ENCODE data around the gene RASGRF2.
"Not testable (repeated sequence)": the region's sequence is repeated elsewhere in the genome, so short reads cannot be mapped to it uniquely, and the experiment has no call there.

RASGRF2 gene

GRCh38 chr5:81010336-81011169 lies 50.4 kb downstream of the RASGRF2 start:
- H3K27ac Mint-ChIP-seq = no peak overlapping the region
- H3K4me3 Mint-ChIP-seq = no peak overlapping the region
- H3K36me3 Mint-ChIP-seq (ENCODE audit: low read depth) = peaks cover 1% of the 10 kb centered on the region
- H3K27me3 Mint-ChIP-seq (ENCODE audit: low read depth) = no peaks in the 10 kb centered on the region
- H3K9me3 Mint-ChIP-seq = no peaks in the 10 kb centered on the region
- peaks cover 32% of the 10 kb centered on the region for H3K4me1 Mint-ChIP-seq (ENCODE audit: low read depth)

DNA sequence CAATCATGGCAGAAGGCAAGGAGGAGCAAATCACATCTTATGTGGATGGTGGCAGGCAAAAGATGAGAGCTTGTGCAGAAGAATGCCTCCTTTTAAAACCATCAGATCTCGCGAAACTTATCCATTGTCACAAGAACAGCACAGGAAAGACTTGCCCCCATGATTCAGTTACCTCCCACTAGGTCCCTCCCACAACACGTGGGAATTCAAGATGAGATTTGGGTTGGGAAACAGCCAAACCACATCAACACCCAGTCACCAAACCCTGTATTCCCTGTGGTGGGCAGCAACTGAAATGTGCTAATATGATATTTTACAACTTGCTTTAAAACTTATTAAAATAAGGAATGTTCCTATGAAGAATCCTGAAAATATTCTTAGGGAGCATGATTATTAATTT lies 54.2 kb downstream of the RASGRF2 start:
- Mint-ChIP-seq H3K27me3 (ENCODE audit: low read depth) (no peaks in the 10 kb centered on the region), H3K9me3 (no peaks in the 10 kb centered on the region), H3K36me3 (ENCODE audit: low read depth) (no peaks in the 10 kb centered on the region), H3K4me1 (ENCODE audit: low read depth) (peaks cover 32% of the 10 kb centered on the region), H3K27ac (no peak overlapping the region), H3K4me3 (no peak overlapping the region)

DNA sequence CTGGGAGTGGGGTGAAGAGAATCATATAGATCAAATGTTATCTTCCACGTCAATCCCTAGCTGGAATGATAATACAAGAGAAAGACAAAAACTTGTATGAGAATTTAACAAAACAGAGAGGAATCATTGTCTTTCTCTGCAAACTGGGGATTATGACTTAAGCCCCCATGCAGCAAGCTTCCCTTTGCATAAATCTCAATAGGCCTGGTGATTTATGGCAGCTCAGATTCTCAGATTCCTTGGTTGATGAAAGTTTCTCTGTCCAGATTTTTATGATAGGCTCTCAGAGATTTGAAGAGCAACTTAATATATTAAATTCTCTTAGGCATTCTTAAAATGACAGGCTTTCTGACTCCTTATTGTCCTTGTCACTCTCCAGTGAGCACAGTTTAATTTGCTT lies 56.0 kb downstream of the RASGRF2 start:
- H3K36me3 Mint-ChIP-seq (ENCODE audit: low read depth) = no peaks in the 10 kb centered on the region
- no peak overlapping the region for H3K4me3 Mint-ChIP-seq
- peaks cover 32% of the 10 kb centered on the region for H3K4me1 Mint-ChIP-seq (ENCODE audit: low read depth)
- H3K27me3 Mint-ChIP-seq (ENCODE audit: low read depth) = no peaks in the 10 kb centered on the region
- H3K27ac Mint-ChIP-seq = no peak overlapping the region
- no peaks in the 10 kb centered on the region for H3K9me3 Mint-ChIP-seq

GRCh38 chr5:81017320-81017719 lies 57.2 kb downstream of the RASGRF2 start:
- peaks cover 39% of the 10 kb centered on the region for H3K4me1 Mint-ChIP-seq (ENCODE audit: low read depth)
- H3K9me3 Mint-ChIP-seq = no peaks in the 10 kb centered on the region
- H3K27ac Mint-ChIP-seq = no peak overlapping the region
- H3K36me3 Mint-ChIP-seq (ENCODE audit: low read depth) = no peaks in the 10 kb centered on the region
- H3K27me3 Mint-ChIP-seq (ENCODE audit: low read depth) = no peaks in the 10 kb centered on the region
- no peak overlapping the region for H3K4me3 Mint-ChIP-seq

GRCh38 chr5:81018608-81019007 lies 58.4 kb downstream of the RASGRF2 start:
- not testable (repeated sequence) for H3K4me3 Mint-ChIP-seq; H3K36me3 Mint-ChIP-seq (ENCODE audit: low read depth); H3K9me3 Mint-ChIP-seq; H3K27me3 Mint-ChIP-seq (ENCODE audit: low read depth)
- H3K4me1 Mint-ChIP-seq (ENCODE audit: low read depth) = peaks cover 48% of the 10 kb centered on the region
- H3K27ac Mint-ChIP-seq = peak overlapping the region; percentile 42

DNA sequence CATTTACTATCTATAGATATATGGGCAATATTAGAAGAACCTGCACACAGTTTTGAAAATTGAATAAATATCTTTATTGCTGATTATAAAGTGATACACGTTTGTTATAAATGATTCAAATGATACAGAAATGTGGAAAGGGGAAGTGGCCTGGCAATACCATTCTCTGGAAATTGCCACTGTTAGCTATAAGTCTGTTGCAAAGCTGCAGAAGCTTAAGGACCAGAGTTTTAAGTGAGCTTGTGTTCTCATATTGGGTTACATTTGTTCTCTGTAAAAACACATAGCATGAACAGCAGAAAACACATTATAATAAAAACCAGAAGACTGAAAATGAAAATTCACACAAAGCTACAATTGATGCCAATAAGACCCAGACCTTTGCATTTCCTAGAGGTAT lies 59.6 kb downstream of the RASGRF2 start:
- H3K9me3 Mint-ChIP-seq = no peaks in the 10 kb centered on the region
- no peak overlapping the region for H3K4me3 Mint-ChIP-seq
- no peaks in the 10 kb centered on the region for H3K36me3 Mint-ChIP-seq (ENCODE audit: low read depth)
- H3K27me3 Mint-ChIP-seq (ENCODE audit: low read depth) = no peaks in the 10 kb centered on the region
- H3K27ac Mint-ChIP-seq = no peak overlapping the region
- H3K4me1 Mint-ChIP-seq (ENCODE audit: low read depth) = peaks cover 44% of the 10 kb centered on the region

DNA sequence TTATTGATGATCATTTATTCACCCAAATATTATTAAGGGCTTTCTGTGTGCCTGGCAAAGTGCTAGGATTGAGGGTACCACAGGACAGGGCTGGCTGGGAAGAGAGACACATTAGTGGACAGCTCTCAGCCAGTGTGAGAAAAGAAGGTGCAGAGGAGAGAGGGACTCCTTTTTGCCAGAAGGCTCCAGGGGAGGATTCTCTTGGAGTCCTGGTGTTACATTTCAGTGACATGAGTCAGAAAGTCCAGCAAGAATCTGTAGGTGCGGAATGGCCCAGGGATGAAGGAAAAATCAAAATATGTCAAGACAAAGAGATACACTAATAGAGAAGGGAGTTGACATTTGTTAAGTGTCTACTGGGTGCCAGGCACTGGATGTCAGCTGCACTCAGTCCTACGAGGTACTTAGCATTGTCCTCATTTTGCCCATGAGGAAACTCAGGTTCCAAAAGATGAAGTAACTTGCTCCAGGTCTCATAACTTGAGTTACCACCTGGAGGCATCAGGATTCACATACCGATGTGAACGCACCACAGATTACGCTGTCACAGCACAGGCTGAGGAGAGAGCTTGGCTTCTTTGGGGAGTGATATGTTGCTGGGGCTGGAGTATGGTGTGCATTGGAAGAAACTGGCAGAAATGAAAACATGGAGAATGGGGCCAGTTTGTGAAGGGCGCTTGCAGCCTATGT lies 60.5 kb downstream of the RASGRF2 start:
- H3K27ac Mint-ChIP-seq = no peak overlapping the region
- H3K27me3 Mint-ChIP-seq (ENCODE audit: low read depth) = no peaks in the 10 kb centered on the region
- H3K36me3 Mint-ChIP-seq (ENCODE audit: low read depth) = no peaks in the 10 kb centered on the region
- H3K9me3 Mint-ChIP-seq = no peaks in the 10 kb centered on the region
- H3K4me3 Mint-ChIP-seq = no peak overlapping the region
- H3K4me1 Mint-ChIP-seq (ENCODE audit: low read depth) = peaks cover 46% of the 10 kb centered on the region

DNA sequence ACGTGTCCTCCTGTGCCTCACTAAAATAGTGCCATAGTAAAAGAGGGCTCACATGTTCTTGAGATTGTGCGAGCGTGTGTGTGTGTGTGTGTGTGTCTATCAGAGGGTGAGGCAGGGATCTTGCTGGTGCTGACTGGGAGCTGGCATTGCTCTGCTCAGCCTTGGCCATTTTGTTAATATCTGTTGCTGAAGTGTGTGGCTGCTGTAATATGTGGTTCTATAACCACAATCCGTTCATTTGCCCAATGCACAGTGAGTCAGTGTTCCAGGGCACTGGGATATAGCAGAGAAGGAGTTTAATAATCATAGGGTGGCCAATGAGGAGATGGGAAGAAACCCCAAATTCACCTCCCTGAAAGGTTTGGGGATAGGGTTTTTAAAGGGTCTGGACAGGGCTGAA lies 61.3 kb downstream of the RASGRF2 start:
- Mint-ChIP-seq H3K4me1 (ENCODE audit: low read depth) (peaks cover 46% of the 10 kb centered on the region), H3K27ac (no peak overlapping the region), H3K4me3 (no peak overlapping the region), H3K27me3 (ENCODE audit: low read depth) (no peaks in the 10 kb centered on the region), H3K36me3 (ENCODE audit: low read depth) (peaks cover 3% of the 10 kb centered on the region), H3K9me3 (no peaks in the 10 kb centered on the region)

DNA sequence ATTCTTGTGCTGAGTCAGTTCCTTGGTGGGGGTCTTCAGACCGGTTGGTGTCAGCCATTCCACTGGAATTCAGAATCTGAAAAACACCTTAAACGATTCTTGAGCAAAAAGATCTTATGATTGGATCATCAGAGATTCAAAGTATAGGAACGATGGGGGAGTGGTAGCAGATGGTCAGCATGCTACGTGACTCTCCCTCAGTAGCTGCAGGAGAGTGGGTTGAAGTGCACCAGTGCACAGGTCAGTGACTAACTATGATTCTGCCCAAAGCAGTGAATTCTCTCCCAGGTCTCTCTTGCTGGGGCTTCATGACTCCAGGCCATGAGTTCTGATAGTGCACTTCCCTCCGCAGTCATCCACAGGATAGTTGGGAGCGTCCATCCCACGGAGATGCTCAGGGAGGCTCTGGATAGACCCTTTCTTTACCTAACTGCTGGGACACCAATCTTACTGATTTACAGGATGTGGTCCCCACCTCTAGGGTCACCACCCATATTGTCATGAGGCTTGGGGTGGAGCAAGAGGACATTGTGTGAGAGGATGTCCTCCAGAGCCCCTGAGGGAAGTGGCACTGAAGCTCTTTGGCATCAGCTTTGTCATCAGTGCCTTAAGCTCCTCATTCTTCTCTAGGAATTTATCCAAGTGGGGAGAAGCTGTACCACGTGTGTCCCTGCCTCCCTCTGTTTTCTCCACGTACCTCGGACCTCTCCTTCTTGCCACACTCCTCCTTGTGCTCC lies 62.0 kb downstream of the RASGRF2 start:
- Mint-ChIP-seq H3K27ac (no peak overlapping the region), H3K27me3 (ENCODE audit: low read depth) (no peaks in the 10 kb centered on the region), H3K9me3 (no peaks in the 10 kb centered on the region), H3K4me1 (ENCODE audit: low read depth) (peaks cover 40% of the 10 kb centered on the region), H3K36me3 (ENCODE audit: low read depth) (peaks cover 3% of the 10 kb centered on the region), H3K4me3 (no peak overlapping the region)

GRCh38 chr5:81022688-81023084 lies 62.5 kb downstream of the RASGRF2 start:
- Mint-ChIP-seq H3K36me3 (ENCODE audit: low read depth) (peaks cover 3% of the 10 kb centered on the region), H3K4me1 (ENCODE audit: low read depth) (peaks cover 38% of the 10 kb centered on the region), H3K27me3 (ENCODE audit: low read depth) (no peaks in the 10 kb centered on the region), H3K27ac (no peak overlapping the region), H3K9me3 (no peaks in the 10 kb centered on the region), H3K4me3 (no peak overlapping the region)

- H3K36me3 Mint-ChIP-seq (ENCODE audit: low read depth) = peaks cover 3% of the 10 kb centered on the region
- no peaks in the 10 kb centered on the region for H3K9me3 Mint-ChIP-seq
These were observed 63.3 kb downstream of the RASGRF2 start for GRCh38 chr5:81023261-81023970.

GRCh38 chr5:81027481-81028058 lies 67.4 kb downstream of the RASGRF2 start:
- Mint-ChIP-seq H3K36me3 (ENCODE audit: low read depth) (peaks cover 12% of the 10 kb centered on the region), H3K27ac (no peak overlapping the region), H3K4me1 (ENCODE audit: low read depth) (peaks cover 11% of the 10 kb centered on the region), H3K9me3 (peaks cover 19% of the 10 kb centered on the region), H3K4me3 (no peak overlapping the region), H3K27me3 (ENCODE audit: low read depth) (no peaks in the 10 kb centered on the region)

More at GRCh38 chr5:81023261-81023970, 63.3 kb downstream of the RASGRF2 start:
- Mint-ChIP-seq H3K27ac (no peak overlapping the region), H3K4me3 (no peak overlapping the region), H3K27me3 (ENCODE audit: low read depth) (no peaks in the 10 kb centered on the region), H3K4me1 (ENCODE audit: low read depth) (peaks cover 31% of the 10 kb centered on the region)

DNA sequence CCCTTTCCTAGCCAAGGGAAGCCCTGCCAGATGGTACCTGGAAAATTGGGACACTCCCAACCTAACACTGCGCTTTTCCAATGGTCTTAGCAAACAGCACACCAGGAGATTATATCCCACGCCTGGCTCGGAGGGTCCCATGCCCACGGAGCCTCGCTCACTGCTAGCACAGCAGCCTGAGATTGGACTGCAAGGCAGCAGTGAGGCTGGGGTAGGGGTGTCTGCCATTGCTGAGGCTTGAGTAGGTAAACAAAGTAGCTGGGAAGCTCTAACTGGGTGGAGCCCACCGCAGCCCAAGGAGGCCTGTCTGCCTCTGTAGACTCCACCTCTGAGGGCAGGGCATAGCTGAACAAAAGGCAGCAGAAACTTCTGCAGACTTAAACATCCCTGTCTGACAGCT lies 68.7 kb downstream of the RASGRF2 start:
- not testable (repeated sequence) for H3K4me1 Mint-ChIP-seq (ENCODE audit: low read depth); H3K4me3 Mint-ChIP-seq; H3K27ac Mint-ChIP-seq; H3K27me3 Mint-ChIP-seq (ENCODE audit: low read depth)
- peaks cover 19% of the 10 kb centered on the region for H3K9me3 Mint-ChIP-seq
- H3K36me3 Mint-ChIP-seq (ENCODE audit: low read depth) = peaks cover 12% of the 10 kb centered on the region

GRCh38 chr5:81029736-81030135 lies 69.6 kb downstream of the RASGRF2 start:
- not testable (repeated sequence) for H3K27me3 Mint-ChIP-seq (ENCODE audit: low read depth); H3K27ac Mint-ChIP-seq; H3K4me1 Mint-ChIP-seq (ENCODE audit: low read depth); H3K4me3 Mint-ChIP-seq
- Mint-ChIP-seq H3K36me3 (ENCODE audit: low read depth) (peaks cover 12% of the 10 kb centered on the region), H3K9me3 (peaks cover 19% of the 10 kb centered on the region)

Data from T-helper 1 cell treated with Interleukin-12 subunit alpha and Interleukin-12 subunit beta and Interleukin-4 antibody, amounts not matched to agents 30 μg/mL and 1 μg/mL, for 36 hours (primary cell).